ENCODE data around the gene HOXC5.

Gene HOXC5

DNA sequence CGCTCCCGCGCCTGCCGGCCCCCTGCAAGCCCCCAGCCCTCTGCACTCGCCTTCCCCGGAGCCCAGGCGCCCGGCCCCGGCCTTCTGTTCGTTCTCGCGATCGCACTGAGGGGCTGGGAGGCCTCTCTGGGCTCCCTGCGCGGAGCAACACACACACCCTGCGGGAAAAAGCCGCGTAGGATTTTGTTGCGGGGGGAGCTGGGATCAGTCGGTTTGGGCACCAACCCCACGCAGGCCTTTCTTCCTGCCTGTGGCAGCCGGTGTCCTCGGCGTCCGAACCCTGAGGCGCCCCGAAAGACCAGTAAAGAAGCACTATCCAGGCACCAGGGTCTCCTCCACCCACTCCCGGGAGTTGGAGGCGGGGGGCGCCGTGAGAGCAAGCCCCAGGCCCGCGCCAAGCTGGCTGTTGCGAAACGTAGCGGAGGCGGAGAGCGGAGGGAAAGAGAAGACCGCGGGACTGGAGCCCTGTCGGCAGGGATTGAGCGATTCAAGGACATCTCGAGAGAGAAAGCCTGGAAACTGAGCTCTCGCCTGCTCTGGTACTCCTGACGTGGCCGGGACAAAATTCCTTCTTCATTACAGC lies 1.9 kb upstream of the HOXC5 start:
- H3K4me1 ChIP-seq (ENCODE audit: control insufficient read depth, insufficient read depth, low read length): no peaks in the 10 kb centered on the region
- peaks cover 60% of the 10 kb centered on the region for H3K27me3 ChIP-seq (ENCODE audit: control insufficient read depth, insufficient read depth, low read length)
- no peak overlapping the region for H3K27ac ChIP-seq (ENCODE audit: low read depth, low read length)
- no peaks in the 10 kb centered on the region for H3K36me3 ChIP-seq (ENCODE audit: control insufficient read depth, insufficient read depth, low read length)
- H3K4me3 ChIP-seq (ENCODE audit: low read length): peak overlapping the region; percentile 1
- H3K9ac ChIP-seq (ENCODE audit: low read length): no peak overlapping the region

- peaks cover 58% of the 10 kb centered on the region for H3K27me3 ChIP-seq (ENCODE audit: control insufficient read depth, insufficient read depth, low read length)
- H3K9ac ChIP-seq (ENCODE audit: low read length): no peak overlapping the region
- no peaks in the 10 kb centered on the region for H3K4me1 ChIP-seq (ENCODE audit: control insufficient read depth, insufficient read depth, low read length)
- H3K4me3 ChIP-seq (ENCODE audit: low read length): peak overlapping the region; percentile 1
- no peaks in the 10 kb centered on the region for H3K36me3 ChIP-seq (ENCODE audit: control insufficient read depth, insufficient read depth, low read length)
- H3K27ac ChIP-seq (ENCODE audit: low read depth, low read length): no peak overlapping the region
Measured at GRCh38 chr12:54031480-54031879, 1.4 kb upstream of the HOXC5 start.

- Histone ChIP-seq H3K36me3 (ENCODE audit: control insufficient read depth, insufficient read depth, low read length) (no peaks in the 10 kb centered on the region), H3K27ac (ENCODE audit: low read depth, low read length) (no peak overlapping the region), H3K27me3 (ENCODE audit: control insufficient read depth, insufficient read depth, low read length) (peaks cover 55% of the 10 kb centered on the region), H3K9ac (ENCODE audit: low read length) (no peak overlapping the region), H3K4me3 (ENCODE audit: low read length) (no peak overlapping the region), H3K4me1 (ENCODE audit: control insufficient read depth, insufficient read depth, low read length) (no peaks in the 10 kb centered on the region)
Measured at GRCh38 chr12:54032086-54032619, 697 bp upstream of the HOXC5 start.

GRCh38 chr12:54033106-54033979 lies 493 bp downstream of the HOXC5 start:
- Histone ChIP-seq H3K9ac (ENCODE audit: low read length) (no peak overlapping the region), H3K36me3 (ENCODE audit: control insufficient read depth, insufficient read depth, low read length) (no peaks in the 10 kb centered on the region), H3K4me1 (ENCODE audit: control insufficient read depth, insufficient read depth, low read length) (no peaks in the 10 kb centered on the region), H3K4me3 (ENCODE audit: low read length) (peak overlapping the region; percentile 53), H3K27ac (ENCODE audit: low read depth, low read length) (no peak overlapping the region), H3K27me3 (ENCODE audit: control insufficient read depth, insufficient read depth, low read length) (peaks cover 45% of the 10 kb centered on the region)

- Histone ChIP-seq H3K27ac (ENCODE audit: low read depth, low read length) (no peak overlapping the region), H3K4me3 (ENCODE audit: low read length) (peak overlapping the region; percentile 18), H3K4me1 (ENCODE audit: control insufficient read depth, insufficient read depth, low read length) (no peaks in the 10 kb centered on the region), H3K9ac (ENCODE audit: low read length) (no peak overlapping the region), H3K27me3 (ENCODE audit: control insufficient read depth, insufficient read depth, low read length) (peaks cover 44% of the 10 kb centered on the region), H3K36me3 (ENCODE audit: control insufficient read depth, insufficient read depth, low read length) (no peaks in the 10 kb centered on the region)
Measured at GRCh38 chr12:54033980-54034784, 1.3 kb downstream of the HOXC5 start.

DNA sequence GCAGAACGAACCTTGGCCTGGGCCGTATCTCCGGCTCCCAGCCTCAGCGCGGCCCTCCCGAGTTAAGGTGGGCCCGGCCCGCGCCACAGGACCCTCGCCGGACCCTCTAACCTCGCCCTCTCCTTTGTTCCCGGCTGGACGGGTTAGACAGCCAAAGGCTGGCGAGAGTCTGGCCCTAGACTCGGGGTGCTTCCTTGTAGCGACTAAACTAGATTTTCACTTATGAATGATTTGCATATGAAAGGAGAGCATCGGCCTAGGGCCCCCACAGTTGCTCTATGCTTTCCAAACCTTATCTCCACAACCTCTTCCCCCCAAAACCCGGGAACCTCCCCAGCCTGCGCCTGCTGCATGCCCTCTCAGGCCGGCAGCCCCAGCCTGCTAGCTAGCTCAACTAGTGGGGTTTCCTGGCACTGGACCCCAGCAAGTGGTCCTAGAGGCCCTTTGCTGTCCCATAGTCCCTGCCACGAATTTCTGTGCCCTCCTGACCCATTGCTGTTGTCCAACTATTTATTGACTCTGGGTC lies 2.0 kb downstream of the HOXC5 start:
- Histone ChIP-seq H3K4me1 (ENCODE audit: control insufficient read depth, insufficient read depth, low read length) (no peaks in the 10 kb centered on the region), H3K27me3 (ENCODE audit: control insufficient read depth, insufficient read depth, low read length) (peaks cover 44% of the 10 kb centered on the region), H3K9ac (ENCODE audit: low read length) (no peak overlapping the region), H3K4me3 (ENCODE audit: low read length) (no peak overlapping the region), H3K27ac (ENCODE audit: low read depth, low read length) (no peak overlapping the region), H3K36me3 (ENCODE audit: control insufficient read depth, insufficient read depth, low read length) (no peaks in the 10 kb centered on the region)

DNA sequence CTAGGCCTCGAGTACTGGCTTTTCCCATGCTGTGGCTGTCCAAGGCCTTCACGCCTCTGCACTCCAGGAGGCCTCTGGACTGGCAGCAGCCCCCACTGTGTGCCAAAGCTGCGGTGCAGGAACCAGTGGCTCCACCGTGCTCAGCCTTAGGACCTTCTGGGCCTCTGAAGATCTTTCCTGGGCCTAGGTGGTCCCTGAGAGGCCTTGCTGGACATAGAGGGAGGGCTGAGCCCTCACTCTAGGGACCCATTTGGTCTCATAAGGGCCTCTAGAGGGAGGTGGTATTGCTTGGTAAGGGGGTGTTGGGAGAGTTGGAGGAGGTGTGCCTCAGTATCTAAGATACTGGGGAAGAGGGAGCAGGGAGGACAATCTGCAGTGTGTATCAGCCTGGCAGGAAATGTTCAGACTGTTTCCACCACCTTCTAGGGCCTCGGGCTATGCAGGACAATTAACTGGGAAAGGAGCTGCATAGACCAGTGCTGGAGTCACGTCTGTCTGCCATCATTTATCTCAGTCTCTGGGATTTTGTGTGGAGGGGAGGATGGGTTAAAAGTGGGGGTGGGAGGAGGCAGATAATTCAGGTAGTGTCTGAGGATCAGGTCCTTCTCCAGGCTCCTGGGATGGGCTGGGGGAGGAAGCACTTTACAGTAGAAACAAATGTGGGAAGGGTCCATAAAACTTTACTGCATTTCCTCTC lies 2.9 kb downstream of the HOXC5 start:
- Histone ChIP-seq H3K27me3 (ENCODE audit: control insufficient read depth, insufficient read depth, low read length) (peaks cover 42% of the 10 kb centered on the region), H3K36me3 (ENCODE audit: control insufficient read depth, insufficient read depth, low read length) (no peaks in the 10 kb centered on the region), H3K27ac (ENCODE audit: low read depth, low read length) (no peak overlapping the region), H3K4me1 (ENCODE audit: control insufficient read depth, insufficient read depth, low read length) (no peaks in the 10 kb centered on the region), H3K9ac (ENCODE audit: low read length) (no peak overlapping the region), H3K4me3 (ENCODE audit: low read length) (no peak overlapping the region)

DNA sequence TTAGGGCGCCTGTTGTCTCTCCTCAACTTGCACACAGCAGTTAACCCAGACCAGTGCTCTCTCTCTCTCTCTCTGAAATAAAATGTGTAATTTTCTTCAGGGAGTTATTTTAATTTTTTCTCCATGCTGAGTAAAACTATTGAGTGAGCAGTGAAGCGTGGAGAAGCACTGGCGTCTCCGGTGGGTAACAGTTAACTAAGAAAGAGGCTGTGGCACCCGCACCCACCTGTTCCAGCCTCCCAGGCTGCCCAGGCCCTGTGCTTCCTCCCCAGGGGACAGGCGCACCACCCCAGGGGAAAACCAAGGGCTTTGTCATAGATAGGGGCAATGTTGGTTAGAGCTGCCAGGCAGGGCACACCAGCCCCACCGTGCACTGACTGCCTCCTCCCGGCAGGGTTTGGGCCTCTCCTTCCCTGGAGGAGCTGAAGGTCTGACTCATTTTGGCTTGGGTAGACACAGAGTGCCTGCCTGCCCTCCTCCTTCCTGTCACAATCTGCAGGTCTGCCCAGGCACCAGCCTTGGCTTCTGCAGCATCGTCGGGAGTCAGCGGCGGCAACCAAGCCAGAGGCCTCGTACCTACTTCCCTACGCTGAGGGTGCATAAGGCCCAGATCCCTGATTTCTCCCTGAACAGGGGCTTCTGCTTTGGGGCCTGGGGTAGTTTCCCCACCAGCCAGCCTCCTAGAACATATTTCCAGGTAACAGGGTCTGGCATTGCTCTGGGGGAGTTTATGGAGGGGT lies 3.9 kb downstream of the HOXC5 start:
- Histone ChIP-seq H3K4me3 (ENCODE audit: low read length) (no peak overlapping the region), H3K9ac (ENCODE audit: low read length) (no peak overlapping the region), H3K27me3 (ENCODE audit: control insufficient read depth, insufficient read depth, low read length) (peaks cover 35% of the 10 kb centered on the region), H3K27ac (ENCODE audit: low read depth, low read length) (no peak overlapping the region), H3K36me3 (ENCODE audit: control insufficient read depth, insufficient read depth, low read length) (no peaks in the 10 kb centered on the region), H3K4me1 (ENCODE audit: control insufficient read depth, insufficient read depth, low read length) (no peaks in the 10 kb centered on the region)

GRCh38 chr12:54037360-54038283 lies 4.8 kb downstream of the HOXC5 start:
- Histone ChIP-seq H3K27ac (ENCODE audit: low read depth, low read length) (no peak overlapping the region), H3K4me1 (ENCODE audit: control insufficient read depth, insufficient read depth, low read length) (no peaks in the 10 kb centered on the region), H3K36me3 (ENCODE audit: control insufficient read depth, insufficient read depth, low read length) (no peaks in the 10 kb centered on the region), H3K9ac (ENCODE audit: low read length) (no peak overlapping the region), H3K27me3 (ENCODE audit: control insufficient read depth, insufficient read depth, low read length) (peaks cover 26% of the 10 kb centered on the region), H3K4me3 (ENCODE audit: low read length) (no peak overlapping the region)

DNA sequence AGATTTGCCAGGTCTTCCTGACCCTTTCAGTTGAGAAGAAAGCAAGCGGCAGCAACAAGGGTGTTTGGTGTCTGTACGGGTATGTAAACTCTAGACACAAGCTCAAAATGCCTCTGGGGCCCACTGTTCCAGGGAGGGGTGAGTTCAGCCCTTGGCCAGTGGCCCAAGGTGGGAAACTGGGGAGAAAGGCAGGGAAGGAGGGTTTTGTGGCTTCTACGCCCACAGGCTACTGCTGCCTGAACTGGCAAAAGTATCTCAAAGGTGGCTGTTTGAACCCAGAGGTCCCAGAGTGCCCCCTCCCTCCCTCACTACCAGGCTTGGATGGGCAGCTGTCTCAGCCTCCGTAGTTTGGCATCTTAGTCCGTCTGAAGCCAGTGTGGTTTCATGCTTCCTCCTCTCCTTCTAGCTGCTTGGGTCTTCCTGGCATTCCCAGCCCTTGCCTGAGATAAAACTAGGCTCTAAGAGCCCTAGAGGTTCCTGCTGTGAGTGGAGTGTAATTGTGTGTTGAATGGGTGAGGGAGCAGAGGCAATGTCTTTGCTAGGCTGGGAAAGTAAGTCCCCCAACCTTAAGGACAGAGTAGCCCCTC lies 5.5 kb downstream of the HOXC5 start:
- no peaks in the 10 kb centered on the region for H3K4me1 ChIP-seq (ENCODE audit: control insufficient read depth, insufficient read depth, low read length)
- no peak overlapping the region for H3K27ac ChIP-seq (ENCODE audit: low read depth, low read length)
- H3K9ac ChIP-seq (ENCODE audit: low read length): no peak overlapping the region
- H3K4me3 ChIP-seq (ENCODE audit: low read length): no peak overlapping the region
- peaks cover 22% of the 10 kb centered on the region for H3K27me3 ChIP-seq (ENCODE audit: control insufficient read depth, insufficient read depth, low read length)
- no peaks in the 10 kb centered on the region for H3K36me3 ChIP-seq (ENCODE audit: control insufficient read depth, insufficient read depth, low read length)
